Thymus (tissue), 11 donors: ENCODE results near the gene LILRB2. TPM values are rescaled to one million over a fixed set of nuclear protein-coding genes. Genes with fewer than 3 reads are reported as not detected.
"Not testable (repeated sequence)": the region's sequence is repeated elsewhere in the genome, so short reads cannot be mapped to it uniquely, and the experiment has no call there.

Experiments used
- DNase-seq, 9 donors: peaks; one replicate each; pipeline ENCODE4 v3.0.0-alpha.2; 2013; ENCODE audit warnings: low spot score in 9 of 9, low read depth in 6 of 9, missing footprints in 1 of 9
- H3K27ac ChIP-seq, 2 donors: one replicate each; pipeline ENCODE4 v1.5.1; 2013; ENCODE audit warnings: control low read depth in 1 of 2, low read depth in 1 of 2, low read length in 1 of 2, mild to moderate bottlenecking in 1 of 2, moderate library complexity in 1 of 2
- H3K27me3 ChIP-seq, 2 donors: one replicate each; pipeline ENCODE4 v1.5.1; 2013; ENCODE audit warnings: low read length in 1 of 2; ENCODE audit not compliant: control insufficient read depth in 2 of 2, insufficient read depth in 1 of 2
- H3K36me3 ChIP-seq, 2 donors: one replicate each; pipeline ENCODE4 v1.5.1; 2013; ENCODE audit warnings: low read length in 1 of 2, mild to moderate bottlenecking in 1 of 2, moderate library complexity in 1 of 2; ENCODE audit not compliant: control insufficient read depth in 2 of 2, insufficient read depth in 2 of 2
- H3K4me1 ChIP-seq, 2 donors: one replicate each; pipeline ENCODE4 v1.5.1; 2013; ENCODE audit warnings: low read length in 2 of 2; ENCODE audit not compliant: control insufficient read depth in 2 of 2, insufficient read depth in 2 of 2
- H3K4me3 ChIP-seq, 2 donors: one replicate each; pipeline ENCODE4 v1.5.1; 2013; ENCODE audit warnings: low read length in 2 of 2, control low read depth in 1 of 2, mild to moderate bottlenecking in 1 of 2
- H3K9me3 ChIP-seq, 2 donors: one replicate each; pipeline ENCODE4 v1.5.1; 2013; ENCODE audit warnings: low read length in 1 of 2, mild to moderate bottlenecking in 1 of 2; ENCODE audit not compliant: control insufficient read depth in 2 of 2, insufficient read depth in 1 of 2
- WGBS: extraction: QIAGEN DNeasy Blood & Tissue Kit; methylation state at CpG from one replicate; pipeline ENCODE4 v1.1.7; 2013; 5-methylcytosine and 5-hydroxymethylcytosine counted together
- polyA plus RNA-seq: library from polyadenylated mRNA; stranded (reverse); fragments of 200-250 nt; gene quantifications from one replicate; pipeline ENCODE4 v1.2.3, GENCODE V29; 2013
- total RNA-seq: library from RNA; stranded (reverse); fragments of 120-200 nt; gene quantifications from one replicate; pipeline ENCODE4 v1.2.4, GENCODE V29; 2013
- donor health status: healthy.

The LILRB2 gene
- total and polyA plus RNA-seq, 2 donors, result 0.90 to 7.3 TPM

DNA sequence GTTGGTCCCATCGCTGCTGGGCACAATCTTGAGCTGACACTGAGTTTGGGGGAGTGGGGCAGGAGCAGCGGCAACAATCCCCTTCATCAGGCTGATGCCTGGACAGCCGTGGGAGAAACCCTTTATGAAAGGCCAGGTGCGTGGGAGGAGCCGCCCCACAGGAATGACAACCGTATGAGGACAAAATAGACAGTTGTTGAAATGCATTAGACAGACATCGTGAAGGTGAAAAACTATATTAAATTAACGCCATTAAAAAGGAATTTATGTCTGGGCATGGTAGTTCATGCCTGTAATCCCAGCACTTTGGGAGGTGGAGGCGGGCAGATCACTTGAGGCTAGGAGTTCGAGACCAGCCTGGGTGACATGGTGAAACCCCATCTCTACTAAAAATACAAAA is 56.3 kb downstream of the LILRB2 start:
- H3K9me3 ChIP-seq, H3K4me1 ChIP-seq, H3K27ac ChIP-seq, H3K4me3 ChIP-seq, H3K27me3 ChIP-seq, H3K36me3 ChIP-seq, DNase-seq: not testable (repeated sequence)
- WGBS, result 91% methylated on average over 10 of the region's 10 CpGs

DNA sequence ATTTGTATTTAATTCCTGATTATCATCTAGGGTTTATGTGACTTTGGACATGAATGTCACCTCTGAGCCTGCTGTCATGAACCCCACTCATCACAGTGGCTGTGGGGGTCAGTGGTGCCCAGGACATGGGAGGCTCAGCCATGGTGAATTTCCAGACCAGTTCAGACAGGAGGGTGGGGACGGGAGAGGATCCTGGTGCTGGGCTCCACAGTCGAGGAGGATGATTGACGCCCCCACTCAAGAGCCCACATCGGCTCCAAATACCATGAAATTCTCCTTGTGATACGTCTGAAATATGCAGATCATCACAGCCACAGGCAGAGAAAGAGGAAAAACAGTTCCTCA is 57.0 kb downstream of the LILRB2 start:
- H3K4me1 ChIP-seq, H3K27ac ChIP-seq, H3K9me3 ChIP-seq, H3K36me3 ChIP-seq, DNase-seq, H3K27me3 ChIP-seq, H3K4me3 ChIP-seq: not testable (repeated sequence)
- WGBS, result 53% methylated on average over 5 of the region's 5 CpGs

Other genes with a start within 250 kb of the LILRB2 start
- gene VSTM1, start 217.2 kb downstream of the LILRB2 start, total RNA-seq, result 1.1 TPM
- gene VSTM1, start 217.2 kb downstream of the LILRB2 start, polyA plus RNA-seq, result 0.37 TPM
- 0.05 TPM for gene TARM1, start 199.7 kb downstream of the LILRB2 start, total RNA-seq
- gene TARM1, start 199.7 kb downstream of the LILRB2 start, polyA plus RNA-seq, result not detected
- gene OSCAR, start 180.3 kb downstream of the LILRB2 start, total RNA-seq, result 0.61 TPM
- 5.5 TPM for gene OSCAR, start 180.3 kb downstream of the LILRB2 start, polyA plus RNA-seq
- 215 TPM for gene NDUFA3, start 178.3 kb downstream of the LILRB2 start, total RNA-seq
- 190 TPM for gene NDUFA3, start 178.3 kb downstream of the LILRB2 start, polyA plus RNA-seq
- 34.9 TPM for gene TFPT, start 165.5 kb downstream of the LILRB2 start, total RNA-seq
- 34.3 TPM for gene TFPT, start 165.5 kb downstream of the LILRB2 start, polyA plus RNA-seq
- 42.4 TPM for gene PRPF31, start 165.4 kb downstream of the LILRB2 start, total RNA-seq
- gene PRPF31, start 165.4 kb downstream of the LILRB2 start, polyA plus RNA-seq, result 62.2 TPM
- 7.6 TPM for gene CNOT3, start 143.3 kb downstream of the LILRB2 start, total RNA-seq
- gene CNOT3, start 143.3 kb downstream of the LILRB2 start, polyA plus RNA-seq, result 27.8 TPM
- 12.1 TPM for gene LENG1, start 121.4 kb downstream of the LILRB2 start, total RNA-seq
- gene LENG1, start 121.4 kb downstream of the LILRB2 start, polyA plus RNA-seq, result 11.9 TPM
- 2.1 TPM for gene TMC4, start 108.0 kb downstream of the LILRB2 start, total RNA-seq
- 15.4 TPM for gene TMC4, start 108.0 kb downstream of the LILRB2 start, polyA plus RNA-seq
- gene MBOAT7, start 91.5 kb downstream of the LILRB2 start, total RNA-seq, result 8.2 TPM
- gene MBOAT7, start 91.5 kb downstream of the LILRB2 start, polyA plus RNA-seq, result 24.6 TPM
- gene TSEN34, start 89.8 kb downstream of the LILRB2 start, total RNA-seq, result 24.1 TPM
- gene TSEN34, start 89.8 kb downstream of the LILRB2 start, polyA plus RNA-seq, result 38.8 TPM
- gene RPS9, start 80.3 kb downstream of the LILRB2 start, total RNA-seq, result 2,697 TPM
- gene RPS9, start 80.3 kb downstream of the LILRB2 start, polyA plus RNA-seq, result 3,716 TPM
- gene LILRB3, start 58.1 kb downstream of the LILRB2 start, total RNA-seq, result 1.1 TPM
- gene LILRB3, start 58.1 kb downstream of the LILRB2 start, polyA plus RNA-seq, result 15.5 TPM
- 0.61 TPM for gene LILRA6, start 38.3 kb downstream of the LILRB2 start, total RNA-seq
- 3.9 TPM for gene LILRA6, start 38.3 kb downstream of the LILRB2 start, polyA plus RNA-seq
- 1.3 TPM for gene LILRB5, start 23.8 kb downstream of the LILRB2 start, total RNA-seq
- gene LILRB5, start 23.8 kb downstream of the LILRB2 start, polyA plus RNA-seq, result 8.3 TPM
- 1.5 TPM for gene LILRA5, start 32.1 kb upstream of the LILRB2 start, total RNA-seq
- 9.2 TPM for gene LILRA5, start 32.1 kb upstream of the LILRB2 start, polyA plus RNA-seq
- gene LILRA4, start 58.1 kb upstream of the LILRB2 start, total RNA-seq, result 2.5 TPM
- gene LILRA4, start 58.1 kb upstream of the LILRB2 start, polyA plus RNA-seq, result 0.89 TPM
- gene LAIR1, start 83.8 kb upstream of the LILRB2 start, total RNA-seq, result 127 TPM
- gene LAIR1, start 83.8 kb upstream of the LILRB2 start, polyA plus RNA-seq, result 128 TPM
- 0.61 TPM for gene TTYH1, start 134.4 kb upstream of the LILRB2 start, total RNA-seq
- 0.43 TPM for gene TTYH1, start 134.4 kb upstream of the LILRB2 start, polyA plus RNA-seq
- gene LENG8, start 168.1 kb upstream of the LILRB2 start, total RNA-seq, result 12.7 TPM
- gene LENG8, start 168.1 kb upstream of the LILRB2 start, polyA plus RNA-seq, result 151 TPM
- gene LENG9, start 182.7 kb upstream of the LILRB2 start, total RNA-seq, result 2.1 TPM
- 2.2 TPM for gene LENG9, start 182.7 kb upstream of the LILRB2 start, polyA plus RNA-seq
- 11.0 TPM for gene CDC42EP5, start 192.2 kb upstream of the LILRB2 start, total RNA-seq
- gene CDC42EP5, start 192.2 kb upstream of the LILRB2 start, polyA plus RNA-seq, result 5.2 TPM
- gene LAIR2, start 221.7 kb upstream of the LILRB2 start, total RNA-seq, result 3.2 TPM
- gene LAIR2, start 221.7 kb upstream of the LILRB2 start, polyA plus RNA-seq, result 18.5 TPM